A549 (cell line): Measurements from ENCODE around the gene GCC2.

Experiments
- BHLHE40 ChIP-seq: IDR thresholded peaks from 2 replicates; pipeline ENCODE4 v1.6.1; 2012; ENCODE audit warnings: low read depth, low read length, inconsistent platforms
- CHD2 ChIP-seq: fragments of 150-350 bp; IDR thresholded peaks from 2 replicates; pipeline ENCODE4 v1.6.1; 2014; ENCODE audit warnings: low read length; ENCODE audit not compliant: partially characterized antibody
- KDM1A ChIP-seq: fragments of 200-600 bp; sonication (generic); IDR thresholded peaks from 2 replicates; pipeline ENCODE4 v1.6.1; 2016; ENCODE audit warnings: low read depth, mild to moderate bottlenecking
- MAFK ChIP-seq: fragments of 450-650 bp; IDR thresholded peaks from 2 replicates; pipeline ENCODE4 v1.6.1; 2014; ENCODE audit not compliant: partially characterized antibody
- MYC ChIP-seq: IDR thresholded peaks from 2 replicates; pipeline ENCODE4 v1.6.1; 2012; ENCODE audit warnings: mild to moderate bottlenecking, inconsistent platforms, low read length, improper control_type of control experiment, borderline replicate concordance
- POLR2A ChIP-seq: IDR thresholded peaks from 2 replicates; pipeline ENCODE4 v1.6.1; 2012; ENCODE audit warnings: mild to moderate bottlenecking, low read length
- ZC3H11A ChIP-seq: fragments of 450-650 bp; IDR thresholded peaks from 2 replicates; pipeline ENCODE4 v1.6.1; 2014; ENCODE audit warnings: antibody characterized with exemption, mild to moderate bottlenecking
- TF ChIP-seq, protein P1 (sequence below): fragments of 200-600 bp; sonication (generic); IDR thresholded peaks from 2 replicates; pipeline ENCODE4 v1.6.1; 2016; ENCODE audit warnings: antibody characterized with exemption, mild to moderate bottlenecking, moderate library complexity
- TF ChIP-seq, protein P2 (sequence below): fragments of >200 bp; sonication (Bioruptor Twin); formaldehyde crosslinking; IDR thresholded peaks from 3 replicates; pipeline ENCODE4 v1.5.1; 2016
- TF ChIP-seq, protein P3 (sequence below): IDR thresholded peaks from 2 replicates; pipeline ENCODE4 v1.6.1; 2012
- TF ChIP-seq, protein P4 (sequence below): fragments of 250-450 bp; sonication (Bioruptor Pico); IDR thresholded peaks from 2 replicates; pipeline ENCODE4 v1.5.0; 2021; ENCODE audit warnings: mild to moderate bottlenecking, moderate library complexity, borderline replicate concordance

DNA sequence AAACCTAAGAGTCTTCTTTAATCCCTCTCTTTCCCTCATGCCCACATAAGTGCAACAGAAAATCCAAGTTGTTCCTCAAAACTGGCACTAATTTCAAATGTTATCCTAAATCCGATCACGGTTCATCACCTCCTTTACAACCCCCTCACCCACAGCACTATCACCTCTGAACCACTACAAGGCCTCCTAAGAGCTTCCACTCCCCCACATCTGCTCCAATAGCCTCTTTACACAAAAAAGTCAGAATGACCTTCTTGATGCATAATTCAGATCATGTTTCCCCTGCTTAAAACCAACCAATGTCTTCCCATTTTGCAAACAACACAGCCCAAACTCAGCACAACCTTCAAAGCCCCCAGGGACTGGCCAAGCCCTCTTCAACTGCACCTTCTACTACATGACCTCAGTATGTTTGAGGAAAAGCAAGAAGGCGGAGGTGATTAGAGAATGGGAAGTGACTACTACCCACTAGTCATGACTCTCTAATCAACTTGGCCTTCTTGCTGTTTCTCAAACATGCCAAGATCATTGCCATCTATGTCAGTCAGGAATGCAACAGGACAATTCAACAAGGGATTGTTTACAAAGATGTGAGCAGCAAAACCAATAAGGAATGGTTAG lies 34.6 kb upstream of the GCC2 start:
- TF ChIP-seq, protein P1, sequence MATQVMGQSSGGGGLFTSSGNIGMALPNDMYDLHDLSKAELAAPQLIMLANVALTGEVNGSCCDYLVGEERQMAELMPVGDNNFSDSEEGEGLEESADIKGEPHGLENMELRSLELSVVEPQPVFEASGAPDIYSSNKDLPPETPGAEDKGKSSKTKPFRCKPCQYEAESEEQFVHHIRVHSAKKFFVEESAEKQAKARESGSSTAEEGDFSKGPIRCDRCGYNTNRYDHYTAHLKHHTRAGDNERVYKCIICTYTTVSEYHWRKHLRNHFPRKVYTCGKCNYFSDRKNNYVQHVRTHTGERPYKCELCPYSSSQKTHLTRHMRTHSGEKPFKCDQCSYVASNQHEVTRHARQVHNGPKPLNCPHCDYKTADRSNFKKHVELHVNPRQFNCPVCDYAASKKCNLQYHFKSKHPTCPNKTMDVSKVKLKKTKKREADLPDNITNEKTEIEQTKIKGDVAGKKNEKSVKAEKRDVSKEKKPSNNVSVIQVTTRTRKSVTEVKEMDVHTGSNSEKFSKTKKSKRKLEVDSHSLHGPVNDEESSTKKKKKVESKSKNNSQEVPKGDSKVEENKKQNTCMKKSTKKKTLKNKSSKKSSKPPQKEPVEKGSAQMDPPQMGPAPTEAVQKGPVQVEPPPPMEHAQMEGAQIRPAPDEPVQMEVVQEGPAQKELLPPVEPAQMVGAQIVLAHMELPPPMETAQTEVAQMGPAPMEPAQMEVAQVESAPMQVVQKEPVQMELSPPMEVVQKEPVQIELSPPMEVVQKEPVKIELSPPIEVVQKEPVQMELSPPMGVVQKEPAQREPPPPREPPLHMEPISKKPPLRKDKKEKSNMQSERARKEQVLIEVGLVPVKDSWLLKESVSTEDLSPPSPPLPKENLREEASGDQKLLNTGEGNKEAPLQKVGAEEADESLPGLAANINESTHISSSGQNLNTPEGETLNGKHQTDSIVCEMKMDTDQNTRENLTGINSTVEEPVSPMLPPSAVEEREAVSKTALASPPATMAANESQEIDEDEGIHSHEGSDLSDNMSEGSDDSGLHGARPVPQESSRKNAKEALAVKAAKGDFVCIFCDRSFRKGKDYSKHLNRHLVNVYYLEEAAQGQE, result no peak
- TF ChIP-seq, protein P2, sequence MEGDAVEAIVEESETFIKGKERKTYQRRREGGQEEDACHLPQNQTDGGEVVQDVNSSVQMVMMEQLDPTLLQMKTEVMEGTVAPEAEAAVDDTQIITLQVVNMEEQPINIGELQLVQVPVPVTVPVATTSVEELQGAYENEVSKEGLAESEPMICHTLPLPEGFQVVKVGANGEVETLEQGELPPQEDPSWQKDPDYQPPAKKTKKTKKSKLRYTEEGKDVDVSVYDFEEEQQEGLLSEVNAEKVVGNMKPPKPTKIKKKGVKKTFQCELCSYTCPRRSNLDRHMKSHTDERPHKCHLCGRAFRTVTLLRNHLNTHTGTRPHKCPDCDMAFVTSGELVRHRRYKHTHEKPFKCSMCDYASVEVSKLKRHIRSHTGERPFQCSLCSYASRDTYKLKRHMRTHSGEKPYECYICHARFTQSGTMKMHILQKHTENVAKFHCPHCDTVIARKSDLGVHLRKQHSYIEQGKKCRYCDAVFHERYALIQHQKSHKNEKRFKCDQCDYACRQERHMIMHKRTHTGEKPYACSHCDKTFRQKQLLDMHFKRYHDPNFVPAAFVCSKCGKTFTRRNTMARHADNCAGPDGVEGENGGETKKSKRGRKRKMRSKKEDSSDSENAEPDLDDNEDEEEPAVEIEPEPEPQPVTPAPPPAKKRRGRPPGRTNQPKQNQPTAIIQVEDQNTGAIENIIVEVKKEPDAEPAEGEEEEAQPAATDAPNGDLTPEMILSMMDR, result no peak
- TF ChIP-seq MYC (no peak), MAFK (no peak), ZC3H11A (no peak), KDM1A (no peak), CHD2 (no peak), POLR2A (no peak), BHLHE40 (no peak)
- TF ChIP-seq, protein P3, sequence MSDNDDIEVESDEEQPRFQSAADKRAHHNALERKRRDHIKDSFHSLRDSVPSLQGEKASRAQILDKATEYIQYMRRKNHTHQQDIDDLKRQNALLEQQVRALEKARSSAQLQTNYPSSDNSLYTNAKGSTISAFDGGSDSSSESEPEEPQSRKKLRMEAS, result no peak
- TF ChIP-seq, protein P4, sequence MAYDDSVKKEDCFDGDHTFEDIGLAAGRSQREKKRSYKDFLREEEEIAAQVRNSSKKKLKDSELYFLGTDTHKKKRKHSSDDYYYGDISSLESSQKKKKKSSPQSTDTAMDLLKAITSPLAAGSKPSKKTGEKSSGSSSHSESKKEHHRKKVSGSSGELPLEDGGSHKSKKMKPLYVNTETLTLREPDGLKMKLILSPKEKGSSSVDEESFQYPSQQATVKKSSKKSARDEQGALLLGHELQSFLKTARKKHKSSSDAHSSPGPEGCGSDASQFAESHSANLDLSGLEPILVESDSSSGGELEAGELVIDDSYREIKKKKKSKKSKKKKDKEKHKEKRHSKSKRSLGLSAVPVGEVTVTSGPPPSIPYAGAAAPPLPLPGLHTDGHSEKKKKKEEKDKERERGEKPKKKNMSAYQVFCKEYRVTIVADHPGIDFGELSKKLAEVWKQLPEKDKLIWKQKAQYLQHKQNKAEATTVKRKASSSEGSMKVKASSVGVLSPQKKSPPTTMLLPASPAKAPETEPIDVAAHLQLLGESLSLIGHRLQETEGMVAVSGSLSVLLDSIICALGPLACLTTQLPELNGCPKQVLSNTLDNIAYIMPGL (CRISPR knock-in tag), result no peak
